Common myeloid progenitor, CD34-positive (primary cell): ENCODE measurements around the gene NXPH4.

Experiments used
- CTCF ChIA-PET: fragments of 350-600 bp; sonication (Branson Sonifier 250); formaldehyde crosslinking; loops from one replicate; lab custom pipeline; 2021; ENCODE audit warnings: antibody characterized with exemption; lab: Charles Lee
- POLR2A ChIA-PET: fragments of 350-600 bp; sonication (Branson Sonifier 250); formaldehyde crosslinking; loops from one replicate; lab custom pipeline; 2021; ENCODE audit warnings: antibody characterized with exemption; lab: Charles Lee
- DNase-seq, 3 donors: peaks; one replicate each; pipeline versions ENCODE4 v3.0.0 to v3.0.0-alpha.2; 2013
- H3K27ac ChIP-seq, 2 experiments: 1 replicate in 1 of 2; 2 replicates in 1 of 2; pipeline ENCODE4 v1.7.0; 2013; ENCODE audit warnings: inconsistent platforms in 2 of 2, low read length in 2 of 2, mild to moderate bottlenecking in 2 of 2, low read depth in 1 of 2, moderate library complexity in 1 of 2; ENCODE audit not compliant: severe bottlenecking in 2 of 2, insufficient read depth in 1 of 2, poor library complexity in 1 of 2
- H3K27me3 ChIP-seq, 5 experiments: replicated peaks in 2 of 5; 1 replicate in 3 of 5; 2 replicates in 2 of 5; pipeline versions ENCODE4 v1.6.1 to v1.7.0; 2013; ENCODE audit warnings: low read length in 4 of 5, mild to moderate bottlenecking in 2 of 5, moderate library complexity in 2 of 5, inconsistent platforms in 1 of 5; ENCODE audit not compliant: insufficient read depth in 5 of 5, control insufficient read depth in 4 of 5
- H3K36me3 ChIP-seq, 4 experiments: 1 replicate in 2 of 4; 2 replicates in 2 of 4; pipeline versions ENCODE4 v1.6.1 to v1.7.0; 2013; ENCODE audit warnings: low read length in 3 of 4, control low read depth in 1 of 4, mild to moderate bottlenecking in 1 of 4; ENCODE audit not compliant: control insufficient read depth in 4 of 4, insufficient read depth in 4 of 4
- H3K4me1 ChIP-seq, 4 experiments: 1 replicate in 3 of 4; 2 replicates in 1 of 4; pipeline versions ENCODE4 v1.6.1 to v1.7.1; 2013; ENCODE audit warnings: low read length in 3 of 4, mild to moderate bottlenecking in 3 of 4, control low read depth in 1 of 4, inconsistent platforms in 1 of 4, moderate library complexity in 1 of 4; ENCODE audit not compliant: control insufficient read depth in 4 of 4, insufficient read depth in 4 of 4; ENCODE audit errors: control extremely low read depth in 1 of 4
- H3K4me3 ChIP-seq, 7 experiments: 1 replicate in 4 of 7; 2 replicates in 3 of 7; pipeline versions ENCODE4 v1.5.1 to v1.7.0; 2013; ENCODE audit warnings: mild to moderate bottlenecking in 7 of 7, low read length in 6 of 7, moderate library complexity in 6 of 7, inconsistent platforms in 2 of 7, low read depth in 2 of 7, control low read depth in 1 of 7; ENCODE audit not compliant: insufficient read depth in 4 of 7, control insufficient read depth in 1 of 7; ENCODE audit errors: extremely low read depth in 1 of 7
- H3K9me3 ChIP-seq, 5 experiments: 1 replicate in 4 of 5; 2 replicates in 1 of 5; pipeline versions ENCODE4 v1.6.1 to v1.7.1; 2013; ENCODE audit warnings: low read length in 4 of 5, mild to moderate bottlenecking in 2 of 5, inconsistent platforms in 1 of 5, low read depth in 1 of 5, moderate library complexity in 1 of 5; ENCODE audit not compliant: control insufficient read depth in 4 of 5, insufficient read depth in 2 of 5; ENCODE audit errors: control extremely low read depth in 1 of 5
- WGBS: methylation state at CpG from one replicate; pipeline ENCODE4 v1.1.5; 2013; ENCODE audit not compliant: insufficient coverage; 5-methylcytosine and 5-hydroxymethylcytosine counted together

NXPH4 gene

GRCh38 chr12:57219993-57220754, 3.6 kb downstream of the NXPH4 start:
- no peaks in the 10 kb centered on the region for H3K9me3 ChIP-seq
- H3K4me1 ChIP-seq, result peaks cover 0 to 28% (median 17%) of the 10 kb centered on the region in 4 experiments
- ChIA-PET CTCF (interaction anchor here (0.8 to 4.1 kb wide), 6 partner anchors 8 to 24 kb away, joined by 3 to 27 read pairs (median 5); partner anchors contain the start of gene SHMT2), POLR2A (no interaction called here)
- H3K36me3 ChIP-seq, result no peaks in the 10 kb centered on the region
- no peak overlapping the region for H3K27ac ChIP-seq
- DNase-seq, result no peak
- no peak overlapping the region for H3K4me3 ChIP-seq
- H3K27me3 ChIP-seq, result peaks cover 0 to 98% (median 55%) of the 10 kb centered on the region in 5 experiments
- WGBS, result 12% methylated on average over 4 of the region's 38 CpGs

- POLR2A ChIA-PET, result no interaction called here
- peaks cover 0 to 31% (median 19%) of the 10 kb centered on the region in 4 experiments for H3K4me1 ChIP-seq
- H3K4me3 ChIP-seq, result no peak overlapping the region
Observed at GRCh38 chr12:57220770-57221168, 4.2 kb downstream of the NXPH4 start.

DNA sequence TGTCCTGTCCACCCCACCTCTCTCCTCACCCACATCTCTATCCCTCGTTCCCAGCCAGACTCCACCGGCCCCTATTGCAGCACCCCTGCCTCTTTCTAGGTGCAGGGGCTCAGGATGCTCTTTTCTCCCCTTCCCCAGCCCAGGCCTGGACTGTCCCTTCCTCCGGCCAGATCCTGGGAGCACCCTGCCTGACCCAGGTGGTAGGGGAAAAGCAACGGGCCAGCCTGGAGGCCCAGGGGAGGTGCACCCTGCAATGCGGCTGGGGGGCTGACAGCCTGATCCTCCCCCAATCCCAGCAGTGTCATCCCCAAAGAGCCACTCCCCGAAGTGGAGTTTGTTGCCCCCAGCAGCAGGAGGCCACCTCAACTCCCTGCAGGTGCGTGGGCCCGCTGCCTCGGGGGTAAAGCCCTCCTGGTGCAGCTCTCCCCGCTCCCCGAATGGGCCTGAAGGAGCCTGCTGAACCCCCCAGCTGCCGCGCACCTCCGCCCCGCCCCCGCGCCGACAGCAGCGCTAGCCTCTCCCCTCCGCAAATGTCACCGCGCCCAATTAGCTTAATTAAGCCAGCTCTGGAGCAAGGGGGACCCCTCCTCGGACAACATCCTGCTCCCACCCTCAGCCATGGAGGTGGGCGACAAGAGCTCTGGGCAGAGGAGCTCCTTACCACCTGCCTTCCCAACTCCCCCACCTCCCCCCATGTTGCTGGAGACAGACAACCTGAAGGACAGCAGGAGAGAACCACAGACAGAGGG, 4.7 kb downstream of the NXPH4 start:
- WGBS, result 7% methylated on average over 17 of the region's 24 CpGs
- POLR2A ChIA-PET, result no interaction called here
- no peak overlapping the region for H3K4me3 ChIP-seq
- no peak overlapping the region for H3K27ac ChIP-seq
- no peaks in the 10 kb centered on the region for H3K9me3 ChIP-seq
- CTCF ChIA-PET, result interaction anchor here (1.0 to 13.6 kb wide), 2 partner anchors 9 to 22 kb away, joined by 3 to 326 read pairs; partner anchors contain the start of gene STAC3
- H3K36me3 ChIP-seq, result no peaks in the 10 kb centered on the region
- H3K4me1 ChIP-seq, result peaks cover 0 to 29% (median 16%) of the 10 kb centered on the region in 4 experiments
- no peak for DNase-seq
- H3K27me3 ChIP-seq, result peaks cover 0 to 98% (median 53%) of the 10 kb centered on the region in 5 experiments

More at GRCh38 chr12:57220770-57221168, 4.2 kb downstream of the NXPH4 start:
- no peak for DNase-seq
- WGBS, result 25% methylated on average over 1 of the region's 1 CpG
- H3K27me3 ChIP-seq, result peaks cover 0 to 98% (median 53%) of the 10 kb centered on the region in 5 experiments
- H3K27ac ChIP-seq, result no peak overlapping the region
- H3K36me3 ChIP-seq, result no peaks in the 10 kb centered on the region
- no peaks in the 10 kb centered on the region for H3K9me3 ChIP-seq
- CTCF ChIA-PET, result interaction anchor here (1.0 to 13.6 kb wide), 2 partner anchors 10 to 22 kb away, joined by 3 to 326 read pairs; partner anchors contain the start of gene STAC3

DNA sequence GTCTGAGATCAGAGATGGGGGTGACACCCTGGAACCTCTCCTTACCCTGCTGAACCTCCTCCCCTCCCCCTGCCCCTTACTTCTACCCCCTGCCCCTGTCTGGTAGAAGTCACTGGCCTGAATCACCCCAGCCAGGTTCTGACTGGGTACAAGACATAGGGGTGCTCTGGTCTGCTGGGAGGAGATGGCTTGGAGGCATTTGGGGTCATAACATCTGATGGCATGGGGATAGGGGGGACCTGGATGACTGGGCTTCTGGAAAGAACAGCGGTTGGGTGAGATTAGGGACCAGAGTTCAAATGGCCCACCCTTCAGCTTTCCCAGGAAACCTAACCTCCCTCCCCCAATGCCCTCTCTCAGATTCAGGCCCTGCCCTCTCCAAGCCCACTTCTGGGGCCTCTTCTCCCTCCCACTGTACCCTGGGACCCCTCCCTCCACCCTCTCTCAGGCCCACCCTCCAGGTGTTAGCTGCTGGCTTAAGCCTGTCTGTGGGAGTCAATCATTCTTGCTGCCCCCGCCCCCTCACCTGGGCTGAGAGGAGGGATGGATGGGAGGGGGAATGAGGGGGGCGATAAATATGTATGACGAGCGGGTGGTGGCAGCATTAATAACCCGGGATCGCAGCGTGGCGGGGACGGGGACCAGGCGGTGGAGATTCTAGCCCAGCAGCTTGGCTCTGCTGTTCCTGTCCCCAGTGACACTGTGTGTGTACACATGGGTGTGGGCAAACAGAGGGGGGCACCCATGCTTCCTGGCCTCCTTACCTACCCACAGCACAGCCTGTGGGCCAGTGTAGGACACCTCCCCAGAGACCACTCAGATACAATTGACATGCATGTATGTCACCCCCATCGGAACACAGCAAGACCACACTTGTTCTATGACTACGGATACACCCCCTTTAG, 5.9 kb downstream of the NXPH4 start:
- Histone ChIP-seq H3K27ac (no peak overlapping the region), H3K4me3 (no peak overlapping the region), H3K9me3 (no peaks in the 10 kb centered on the region), H3K4me1 (peaks cover 3 to 32% (median 23%) of the 10 kb centered on the region in 4 experiments), H3K27me3 (peaks cover 3 to 100% (median 52%) of the 10 kb centered on the region in 5 experiments), H3K36me3 (no peaks in the 10 kb centered on the region)
- ChIA-PET CTCF (interaction anchor here (1.0 to 13.6 kb wide), 4 partner anchors 8 to 39 kb away, joined by 3 to 326 read pairs (median 87); partner anchors contain the start of genes NXPH4 and STAC3), POLR2A (no interaction called here)
- WGBS, result 13% methylated on average over 8 of the region's 13 CpGs
- DNase-seq, result no peak

GRCh38 chr12:57223191-57224165, 6.9 kb downstream of the NXPH4 start:
- Histone ChIP-seq H3K4me1 (peaks cover 3 to 34% (median 27%) of the 10 kb centered on the region in 4 experiments), H3K9me3 (no peaks in the 10 kb centered on the region), H3K4me3 (no peak overlapping the region), H3K27me3 (peaks cover 7 to 96% (median 48%) of the 10 kb centered on the region in 5 experiments), H3K36me3 (no peaks in the 10 kb centered on the region), H3K27ac (no peak overlapping the region)
- ChIA-PET CTCF (interaction anchor here (1.0 to 13.6 kb wide), 6 partner anchors 9 to 78 kb away, joined by 3 to 326 read pairs (median 4); partner anchors contain the start of genes NXPH4 and STAC3), POLR2A (no interaction called here)
- DNase-seq, result peak in 1 of 3 donors; percentile 52
- 40% methylated on average over 14 of the region's 22 CpGs for WGBS
